Endothelial cell of umbilical vein (primary cell): ENCODE measurements around the gene CORO2B.

Experiments used
- CTCF ChIP-seq, 2 donors: IDR thresholded peaks; 1 replicate in 1 of 2; 2 replicates in 1 of 2; pipeline ENCODE4 v1.5.1; 2011; ENCODE audit warnings: low read length in 2 of 2, mild to moderate bottlenecking in 2 of 2, moderate library complexity in 2 of 2, control low read depth in 1 of 2, inconsistent platforms in 1 of 2, low read depth in 1 of 2; ENCODE audit not compliant: insufficient read depth in 1 of 2; ENCODE audit errors: extremely low read depth in 1 of 2
- GATA2 ChIP-seq: IDR thresholded peaks from 2 replicates; pipeline ENCODE4 v1.7.0; 2011; ENCODE audit warnings: low read depth, mild to moderate bottlenecking, moderate library complexity, mixed read lengths, low read length; ENCODE audit not compliant: insufficient read length, insufficient read depth
- POLR2A ChIP-seq: IDR thresholded peaks from 2 replicates; pipeline ENCODE4 v1.6.1; 2012; ENCODE audit warnings: low read depth, mild to moderate bottlenecking, control low read depth, low read length

GRCh38 chr15:68693071-68693470 is 114.3 kb downstream of the CORO2B start:
- TF ChIP-seq GATA2 (no peak), POLR2A (no peak), CTCF (IDR thresholded peaks at IDR 0.05; ENCODE audit: extremely low read depth in 1 of 2, insufficient read depth in 1 of 2, low read depth in 1 of 2, low read length in 2 of 2) (no peak)
